CD1c-positive myeloid dendritic cell (primary cell): ENCODE results near the gene EBF3.
"Not testable (repeated sequence)": the region's sequence is repeated elsewhere in the genome, so short reads cannot be mapped to it uniquely, and the experiment has no call there.

Source experiments
- DNase-seq: peaks from one replicate; pipeline ENCODE4 v3.0.0-alpha.2; 2016; ENCODE audit errors: extremely low spot score

The EBF3 gene

DNA sequence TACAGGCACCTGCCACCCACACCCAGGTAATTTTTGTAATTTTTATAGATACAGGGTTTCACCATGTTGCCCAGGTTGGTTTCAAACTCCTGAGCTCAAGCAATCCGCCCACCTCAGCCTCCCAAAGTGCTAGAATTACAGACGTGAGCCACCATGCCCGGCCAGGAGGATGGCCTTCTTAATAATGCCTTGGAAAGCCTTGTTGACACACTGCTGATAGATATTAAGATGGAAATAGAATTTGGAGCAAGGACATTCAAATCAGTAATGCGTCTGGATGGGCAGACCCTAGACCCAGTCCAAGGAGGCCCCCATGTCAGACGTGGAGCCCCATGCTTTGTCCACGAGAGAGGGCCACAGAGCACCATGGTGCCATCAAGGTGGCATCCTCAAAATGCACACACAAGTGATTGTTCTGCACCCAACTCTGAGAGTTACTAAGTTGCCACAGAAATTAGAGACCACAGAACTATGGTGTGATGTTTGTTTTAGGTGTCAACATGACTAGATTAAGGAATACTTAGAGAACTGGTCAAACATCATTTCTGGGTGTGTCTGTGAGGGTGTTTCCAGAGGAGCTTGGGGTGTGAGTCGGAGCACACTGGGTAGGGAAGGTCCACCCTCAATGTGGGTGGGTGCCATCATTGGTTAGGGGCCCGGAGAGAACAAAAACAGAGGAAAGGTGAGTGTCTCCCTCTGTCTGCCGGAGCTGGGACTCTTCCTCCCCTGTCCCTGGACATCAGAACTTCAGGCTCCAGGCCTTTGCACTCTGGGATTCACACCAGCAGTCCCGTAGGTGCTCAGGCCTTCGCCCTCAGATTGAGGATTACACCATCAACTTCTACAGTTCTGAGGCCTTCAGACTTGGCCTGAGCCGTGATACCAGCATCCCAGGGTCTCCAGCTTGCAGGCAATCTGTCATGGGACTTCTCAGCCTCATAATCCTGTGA is 34.5 kb downstream of the EBF3 start:
- DNase-seq: no peak

- no peak for DNase-seq
Observed at GRCh38 chr10:129927351-129928120, 36.5 kb downstream of the EBF3 start.

DNA sequence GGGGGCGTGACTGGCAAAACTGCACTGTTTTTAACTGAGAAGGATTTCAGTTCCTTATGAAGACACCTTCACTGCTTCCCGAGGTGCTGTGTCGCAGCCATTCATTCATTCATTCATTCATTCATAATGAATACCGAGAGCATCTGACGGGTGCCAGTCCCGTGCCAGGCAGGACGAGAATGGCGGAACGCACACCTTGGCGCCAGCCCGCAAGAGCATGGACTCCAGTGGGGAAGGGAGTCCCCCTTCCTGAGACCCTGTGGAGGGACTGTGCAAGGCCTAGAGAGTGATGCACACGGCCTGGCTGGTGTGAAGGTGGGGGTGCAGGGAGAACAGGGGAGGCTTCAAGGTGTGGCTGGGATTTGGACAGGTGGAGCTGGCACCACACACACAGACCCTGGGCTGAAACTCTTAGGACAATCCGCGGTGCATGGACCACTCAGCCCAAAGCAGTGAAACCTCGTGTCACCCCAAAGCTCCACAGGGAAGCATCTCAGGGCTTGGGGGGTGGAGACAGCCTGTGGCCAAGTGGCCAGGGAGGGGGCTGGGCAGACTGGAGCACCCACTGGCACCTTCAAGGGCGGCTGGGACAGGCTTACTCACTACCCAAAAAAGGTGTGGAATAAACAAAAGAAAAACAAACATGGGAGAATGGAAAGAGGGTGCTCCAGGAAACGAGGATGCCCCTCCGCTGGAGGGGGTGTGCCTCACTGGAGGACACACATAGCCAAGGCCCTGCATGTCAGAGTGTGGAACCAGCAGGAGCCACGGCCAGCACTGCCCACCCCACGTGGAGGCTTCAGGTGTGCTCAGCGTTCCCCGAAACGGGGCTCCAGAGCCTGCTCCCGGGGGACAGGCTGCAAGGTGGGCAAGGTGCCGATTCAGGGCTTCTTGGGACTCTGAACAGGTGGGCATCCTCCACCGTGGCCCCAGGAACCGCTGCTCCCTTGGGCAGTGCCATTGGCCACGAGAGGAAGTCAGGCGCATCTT is 37.7 kb downstream of the EBF3 start:
- DNase-seq: no peak

DNA sequence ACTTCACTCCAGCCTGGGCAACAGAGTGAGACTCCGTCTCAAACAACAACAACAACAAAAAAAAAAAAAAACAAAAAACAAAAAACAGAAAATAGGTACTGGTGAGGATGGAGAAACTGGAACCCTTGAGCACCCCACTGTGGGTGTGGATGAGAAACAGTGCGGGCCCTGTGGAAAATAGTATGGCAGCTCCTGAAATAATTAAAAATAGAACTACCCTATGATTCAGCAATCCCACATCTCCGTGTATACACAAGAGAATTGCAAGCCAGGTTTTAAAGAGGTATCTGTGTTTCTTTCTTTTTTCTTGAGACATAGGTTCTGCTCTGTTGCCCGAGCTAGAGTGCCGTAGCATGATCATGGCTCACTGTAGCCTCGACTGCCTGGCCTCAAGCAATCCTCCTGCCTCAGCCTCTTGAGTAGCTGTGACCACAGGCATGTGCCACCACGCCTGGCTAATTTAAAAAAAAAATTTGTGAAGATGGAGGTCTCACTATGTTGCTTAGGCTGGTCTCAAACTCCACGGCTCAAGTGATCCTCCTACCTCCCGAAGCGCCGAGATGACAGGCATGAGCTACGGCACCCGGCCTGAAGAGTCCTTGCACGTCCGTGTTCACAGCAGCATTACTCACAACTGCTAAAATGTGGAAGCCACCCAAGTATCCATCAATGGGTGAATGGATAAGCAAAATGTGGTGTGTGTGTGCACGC is 39.5 kb downstream of the EBF3 start:
- no peak for DNase-seq

- DNase-seq: no peak
Observed at GRCh38 chr10:129922598-129923123, 41.4 kb downstream of the EBF3 start.

DNA sequence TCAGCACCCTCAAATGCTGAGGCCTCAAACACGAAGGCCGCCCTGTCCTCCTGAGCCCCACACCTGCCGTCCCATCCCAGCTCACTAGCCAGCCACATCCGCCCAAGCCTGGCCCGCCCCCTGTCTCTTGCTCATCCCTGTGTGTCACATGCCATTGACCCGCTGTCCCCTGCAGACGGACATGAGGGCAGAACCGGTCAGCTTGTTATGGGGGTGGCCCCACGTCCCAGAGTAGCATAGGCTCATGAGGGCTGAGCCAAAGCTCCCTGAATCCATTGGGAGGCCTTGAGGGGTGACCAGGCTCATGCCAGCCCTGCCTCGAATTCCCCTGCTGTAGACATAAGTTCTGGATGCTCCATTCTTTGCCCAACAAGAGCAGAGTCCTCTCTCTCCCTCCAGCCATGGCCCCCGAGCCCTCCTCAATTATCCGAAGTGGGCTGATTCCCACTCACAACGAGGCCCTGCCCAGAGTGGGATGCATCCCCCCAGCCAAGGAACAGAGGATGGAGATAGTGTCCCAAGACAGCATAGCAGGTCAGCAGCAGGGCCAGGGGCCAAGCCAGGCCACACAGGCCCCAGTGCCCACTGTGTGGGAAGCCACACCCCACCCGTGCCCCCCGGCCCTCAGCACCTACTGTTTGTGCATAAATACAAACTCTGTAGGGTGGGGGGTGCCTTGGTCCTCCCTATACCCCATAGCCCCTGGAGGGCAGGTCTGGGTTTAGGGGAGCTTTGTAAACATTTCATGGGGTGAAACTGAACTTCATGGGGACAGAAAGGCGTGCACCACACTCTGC is 42.1 kb downstream of the EBF3 start:
- DNase-seq: no peak

DNA sequence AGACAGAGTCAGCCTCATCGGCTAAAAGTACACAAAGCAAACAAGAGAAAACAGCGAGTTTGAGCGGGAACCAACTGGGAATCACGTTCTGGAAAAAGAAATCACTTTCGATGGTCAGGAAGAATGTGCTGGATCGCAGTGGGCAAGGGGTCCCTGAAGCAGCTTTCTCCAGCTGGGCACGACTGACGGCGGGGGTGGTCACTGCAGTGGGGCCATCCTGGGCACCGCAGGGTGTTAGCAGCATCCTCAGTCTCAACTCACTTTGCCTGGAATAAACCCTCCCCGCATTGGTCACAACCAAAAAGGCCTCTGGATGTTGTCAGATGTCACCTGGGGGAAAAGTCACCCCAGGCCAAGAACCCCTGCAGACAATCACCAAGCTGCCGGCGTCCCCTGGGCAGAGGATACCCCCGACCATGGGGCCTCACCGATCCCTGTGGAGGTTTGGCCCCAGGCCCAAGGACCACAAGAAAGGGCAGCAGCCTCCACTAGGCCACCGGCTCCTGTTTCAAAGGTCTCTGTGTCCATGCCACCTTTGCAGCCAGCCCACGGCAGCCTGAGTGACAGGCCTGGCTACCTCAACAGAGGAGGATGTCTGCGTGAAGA is 42.9 kb downstream of the EBF3 start:
- DNase-seq: no peak

DNA sequence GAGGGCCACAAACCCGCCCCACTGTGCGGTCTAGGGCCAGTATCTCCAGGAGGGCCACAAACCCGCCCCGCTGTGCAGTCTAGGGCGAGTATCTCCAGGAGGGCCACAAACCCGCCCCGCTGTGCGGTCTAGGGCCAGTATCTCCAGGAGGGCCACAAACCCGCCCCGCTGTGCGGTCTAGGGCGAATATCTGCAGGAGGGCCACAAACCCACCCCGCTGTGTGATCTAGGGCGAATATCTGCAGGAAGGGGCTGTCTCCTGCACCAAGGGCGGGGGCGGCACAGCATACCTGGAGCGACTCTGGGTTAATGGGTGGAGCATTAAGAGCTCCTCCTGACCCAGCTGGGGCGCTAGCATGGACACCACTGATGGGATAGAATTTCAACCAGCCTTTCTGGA is 43.9 kb downstream of the EBF3 start:
- not testable (repeated sequence) for DNase-seq

DNA sequence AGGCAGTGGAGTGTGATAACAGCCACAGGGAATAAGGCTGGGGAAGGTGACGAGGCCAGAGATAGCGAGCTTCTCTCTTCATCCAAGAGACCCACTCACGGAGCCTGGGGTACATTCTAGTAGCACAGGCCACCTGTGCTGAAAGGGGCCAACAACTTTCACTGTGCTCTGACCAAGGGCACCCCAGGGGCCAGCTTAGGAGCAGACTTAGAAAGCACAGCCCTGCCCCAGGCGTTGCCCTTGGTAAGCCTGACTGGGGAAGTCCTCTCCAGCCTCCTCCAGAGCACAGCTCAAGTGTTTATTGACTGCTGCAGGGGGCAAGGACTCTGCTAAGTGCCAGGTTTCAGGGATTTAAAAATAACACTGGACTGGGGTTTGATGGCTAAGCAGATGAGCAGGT is 44.7 kb downstream of the EBF3 start:
- DNase-seq: no peak

DNA sequence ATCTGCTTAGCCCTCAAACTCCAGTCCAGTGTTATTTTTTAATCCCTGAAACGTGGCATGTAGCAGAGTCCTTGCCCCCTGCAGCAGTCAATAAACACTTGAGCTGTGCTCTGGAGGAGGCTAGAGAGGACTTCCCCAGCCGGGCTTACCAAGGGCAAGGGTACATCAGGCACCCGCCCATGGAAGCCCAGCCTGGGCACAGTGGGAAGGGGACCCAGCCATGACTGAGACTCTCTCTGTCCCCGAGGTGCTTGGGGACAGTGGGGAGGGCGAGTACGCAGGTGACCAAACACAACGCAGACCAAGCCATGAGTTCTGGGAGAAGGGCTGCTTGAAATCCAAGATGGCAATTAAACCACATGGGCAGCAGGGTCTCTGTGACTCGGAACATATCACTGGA is 45.2 kb downstream of the EBF3 start:
- no peak for DNase-seq

- DNase-seq: no peak
Observed at GRCh38 chr10:129918401-129918800, 45.7 kb downstream of the EBF3 start.

DNA sequence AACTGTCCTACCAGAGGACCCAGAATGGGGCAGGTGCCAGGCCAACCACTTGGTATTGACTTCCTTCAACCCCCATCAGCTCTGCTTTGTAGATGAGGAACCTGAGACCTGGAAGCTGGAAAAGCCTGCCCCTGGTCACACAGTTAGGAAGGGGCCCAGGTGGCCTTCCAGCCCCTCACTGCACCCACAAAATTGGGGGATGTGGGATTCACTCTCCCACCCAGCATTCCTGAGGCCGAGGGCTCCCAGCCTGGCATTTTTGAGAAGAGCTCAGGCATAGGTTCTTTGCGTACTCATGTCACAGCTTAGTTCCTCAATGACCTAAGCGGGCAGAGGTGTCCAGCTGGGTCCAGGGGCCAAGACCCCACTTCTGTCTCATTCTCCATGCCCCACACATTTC is 46.1 kb downstream of the EBF3 start:
- DNase-seq: no peak

- DNase-seq: no peak
Observed at GRCh38 chr10:129916506-129916995, 47.5 kb downstream of the EBF3 start.

DNA sequence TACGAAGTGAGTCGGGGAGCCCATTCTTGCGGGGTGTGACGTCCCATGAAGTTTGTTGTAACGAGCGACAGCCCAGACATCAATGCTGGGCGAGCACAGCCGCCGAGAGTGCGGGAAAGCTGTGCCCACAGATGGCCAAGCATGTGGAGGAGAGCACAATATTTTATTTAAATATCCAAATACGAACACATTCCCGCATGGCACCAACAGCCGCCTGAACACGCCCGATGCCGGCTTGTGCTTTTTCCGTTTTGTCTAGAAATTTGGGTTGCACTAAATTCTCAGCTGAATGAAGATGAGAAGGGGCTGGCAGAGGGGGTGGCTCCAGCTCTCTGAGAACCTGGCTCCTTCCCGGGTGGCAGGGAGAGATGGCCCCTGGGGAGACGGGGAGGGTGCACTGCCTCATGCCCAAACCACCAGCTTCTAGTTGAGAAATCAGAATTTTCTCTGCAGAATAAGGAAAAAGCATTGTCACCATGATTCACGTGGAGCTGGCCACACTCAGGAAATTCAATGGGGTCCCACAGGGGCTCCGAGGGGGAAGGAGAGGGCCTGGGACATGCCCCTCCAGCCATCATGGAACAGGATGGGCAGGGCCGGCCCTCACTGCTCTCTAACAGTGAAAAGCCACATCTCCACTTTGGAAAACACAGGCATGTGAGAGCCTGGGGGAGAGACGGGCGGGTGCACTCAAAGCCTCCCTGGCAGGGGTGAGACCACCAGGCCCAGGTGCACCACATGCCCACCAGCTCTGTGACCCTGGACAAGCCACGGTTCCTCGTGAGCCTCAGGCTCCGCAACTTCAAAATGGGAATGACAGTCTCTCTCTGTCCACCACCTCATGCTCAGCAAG is 48.3 kb downstream of the EBF3 start:
- no peak for DNase-seq

DNA sequence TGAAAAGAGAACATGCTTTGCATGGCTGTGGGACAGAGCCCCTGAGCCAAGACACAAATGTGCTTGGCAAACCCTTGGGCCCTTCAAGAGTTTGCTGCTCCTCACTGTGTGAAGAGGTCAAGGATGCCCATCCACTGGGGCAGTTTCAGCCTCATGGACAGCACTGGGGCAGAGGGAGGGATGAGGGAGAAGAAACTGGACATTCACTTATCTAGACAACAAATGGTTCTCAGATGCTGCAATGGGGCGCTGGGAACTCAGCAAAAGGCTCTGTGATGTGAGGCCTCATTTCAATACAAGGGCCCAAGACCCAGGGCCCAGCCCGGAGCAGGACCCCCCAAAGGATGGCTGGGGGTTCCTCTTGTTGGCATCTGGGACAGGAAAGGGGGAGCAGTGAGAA is 49.1 kb downstream of the EBF3 start:
- DNase-seq: no peak

DNA sequence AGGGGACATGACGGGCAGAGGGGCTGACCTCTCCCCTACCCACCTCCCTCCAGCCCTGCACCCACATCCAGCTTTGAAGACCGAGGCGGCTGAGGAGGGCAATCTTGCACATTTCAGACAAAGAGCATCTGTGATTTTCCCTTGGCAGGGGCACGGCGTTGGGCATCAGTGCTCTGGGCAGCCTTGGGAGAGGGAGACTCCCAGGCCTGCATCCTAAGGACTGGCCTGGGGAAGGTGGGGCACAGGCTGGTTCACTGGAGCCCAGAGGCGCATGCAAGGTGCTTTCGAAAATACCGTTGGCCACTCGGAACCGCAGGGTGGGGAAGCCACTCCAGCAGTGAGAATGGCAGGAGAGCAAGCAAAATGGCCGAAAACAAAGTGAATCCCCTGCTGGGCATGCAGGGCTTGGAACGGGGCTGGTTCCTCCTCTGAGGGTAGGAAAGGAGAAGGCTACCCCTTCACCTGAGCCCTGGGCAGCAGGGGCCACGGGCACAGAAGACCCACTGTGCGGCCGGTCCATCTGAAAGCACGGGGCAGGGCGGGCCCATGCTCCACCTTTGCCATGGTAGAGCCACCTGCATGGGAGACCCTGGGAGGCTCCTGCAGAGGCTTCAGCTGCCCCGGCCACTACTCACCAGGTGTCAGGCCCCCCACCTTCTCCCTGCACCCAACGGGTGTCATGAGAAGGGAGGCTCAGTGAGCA is 49.8 kb downstream of the EBF3 start:
- no peak for DNase-seq

GRCh38 chr10:129912986-129913695 is 50.9 kb downstream of the EBF3 start:
- no peak for DNase-seq
